AG09309 (cell line): ENCODE measurements around the gene ABHD2.

ENCODE experiments used
- DNase-seq: peaks from one replicate; pipeline ENCODE4 v3.0.0-alpha.2; 2010; ENCODE audit warnings: low read depth
- H3K4me3 ChIP-seq: 2 replicates; pipeline ENCODE4 v1.5.1; 2011; ENCODE audit warnings: mild to moderate bottlenecking, low read depth, low read length, moderate library complexity; ENCODE audit not compliant: control insufficient read depth
- TF ChIP-seq, protein P1 (sequence below): IDR thresholded peaks from 2 replicates; pipeline ENCODE4 v1.5.1; 2011; ENCODE audit warnings: mild to moderate bottlenecking, low read depth, low read length, inconsistent platforms; ENCODE audit not compliant: insufficient read depth, control insufficient read depth; ENCODE audit errors: missing control alignments

The ABHD2 gene

DNA sequence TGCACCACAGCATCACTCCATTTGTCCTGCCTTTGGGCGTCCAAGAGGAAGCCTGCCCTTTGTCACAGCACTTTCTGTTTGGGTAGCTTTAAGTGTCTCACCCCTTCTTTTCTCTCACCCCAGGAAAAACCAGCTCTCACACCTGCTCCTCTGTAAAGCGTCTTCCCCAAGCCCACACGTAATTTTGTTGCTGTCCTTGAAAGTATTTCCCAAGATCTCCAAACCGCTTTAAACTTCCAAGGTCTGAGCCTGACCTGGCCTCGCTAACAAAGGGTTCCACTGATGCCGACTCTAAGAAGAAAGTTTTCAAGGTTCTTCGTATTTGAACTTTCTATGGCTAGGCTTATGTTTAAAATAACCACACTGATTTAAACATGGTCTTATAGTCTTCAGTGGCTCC lies 5.3 kb downstream of the ABHD2 start:
- TF ChIP-seq, protein P1, sequence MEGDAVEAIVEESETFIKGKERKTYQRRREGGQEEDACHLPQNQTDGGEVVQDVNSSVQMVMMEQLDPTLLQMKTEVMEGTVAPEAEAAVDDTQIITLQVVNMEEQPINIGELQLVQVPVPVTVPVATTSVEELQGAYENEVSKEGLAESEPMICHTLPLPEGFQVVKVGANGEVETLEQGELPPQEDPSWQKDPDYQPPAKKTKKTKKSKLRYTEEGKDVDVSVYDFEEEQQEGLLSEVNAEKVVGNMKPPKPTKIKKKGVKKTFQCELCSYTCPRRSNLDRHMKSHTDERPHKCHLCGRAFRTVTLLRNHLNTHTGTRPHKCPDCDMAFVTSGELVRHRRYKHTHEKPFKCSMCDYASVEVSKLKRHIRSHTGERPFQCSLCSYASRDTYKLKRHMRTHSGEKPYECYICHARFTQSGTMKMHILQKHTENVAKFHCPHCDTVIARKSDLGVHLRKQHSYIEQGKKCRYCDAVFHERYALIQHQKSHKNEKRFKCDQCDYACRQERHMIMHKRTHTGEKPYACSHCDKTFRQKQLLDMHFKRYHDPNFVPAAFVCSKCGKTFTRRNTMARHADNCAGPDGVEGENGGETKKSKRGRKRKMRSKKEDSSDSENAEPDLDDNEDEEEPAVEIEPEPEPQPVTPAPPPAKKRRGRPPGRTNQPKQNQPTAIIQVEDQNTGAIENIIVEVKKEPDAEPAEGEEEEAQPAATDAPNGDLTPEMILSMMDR: no peak
- H3K4me3 ChIP-seq: no peak overlapping the region
- no peak for DNase-seq

DNA sequence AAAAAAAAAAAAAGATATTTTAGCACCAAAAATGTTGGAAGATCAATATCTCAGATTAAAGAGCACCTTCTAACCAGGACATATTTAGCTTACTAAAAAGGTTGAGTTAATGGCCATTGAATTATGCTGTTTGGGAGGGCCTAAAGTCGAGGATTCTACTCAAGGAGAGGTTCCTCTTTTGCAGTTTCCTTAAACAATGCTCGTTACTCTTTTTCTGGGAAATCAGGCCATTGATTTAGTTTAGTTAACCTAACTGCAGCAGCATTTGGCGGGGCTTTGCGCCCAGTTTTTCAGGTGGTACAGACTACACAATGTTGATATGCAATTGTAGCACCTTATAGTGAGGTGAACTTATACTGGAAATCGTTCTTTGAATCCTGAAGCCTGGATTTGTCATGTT lies 6.8 kb downstream of the ABHD2 start:
- TF ChIP-seq, protein P1: no peak
- no peak overlapping the region for H3K4me3 ChIP-seq
- DNase-seq: no peak

DNA sequence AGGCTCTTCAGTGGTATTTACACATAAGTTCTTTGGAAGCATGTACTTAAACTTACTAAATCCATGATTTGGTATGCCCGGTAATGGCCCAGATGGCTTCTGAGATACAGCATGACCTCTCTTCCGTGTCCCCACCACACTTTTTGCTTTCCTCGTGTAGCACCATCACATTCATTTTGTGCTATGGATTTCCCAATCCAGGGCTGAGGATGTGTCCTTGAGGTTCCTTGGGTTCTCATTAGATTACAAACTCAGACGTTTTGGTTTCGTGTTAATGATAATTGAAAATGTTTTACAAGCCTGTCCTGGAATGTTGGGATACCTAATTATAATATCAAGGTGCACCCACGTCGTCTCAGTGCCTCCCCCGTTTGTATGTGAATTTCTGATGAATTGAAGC lies 7.3 kb downstream of the ABHD2 start:
- TF ChIP-seq, protein P1: no peak
- no peak for DNase-seq

DNA sequence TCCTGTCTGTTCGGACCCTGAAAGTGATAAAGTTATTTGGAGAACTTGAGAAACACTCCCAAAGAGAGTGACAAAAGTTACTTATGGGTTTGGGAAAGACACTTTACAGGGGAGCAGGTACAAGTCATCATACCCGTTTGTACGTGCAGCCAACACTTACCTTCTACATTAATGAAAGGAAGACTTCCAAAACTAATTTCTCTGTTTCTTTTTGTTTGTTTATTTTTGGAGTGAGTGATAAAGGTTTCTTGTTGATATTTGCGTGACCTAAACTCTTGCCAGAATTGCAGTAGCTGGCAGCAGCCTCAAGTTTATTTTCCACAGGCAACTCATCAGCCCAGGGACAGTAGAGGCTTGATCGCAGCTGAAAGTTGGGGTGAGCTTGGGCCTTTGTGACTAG lies 8.4 kb downstream of the ABHD2 start:
- TF ChIP-seq, protein P1: no peak
- no peak overlapping the region for H3K4me3 ChIP-seq
- DNase-seq: no peak

More for the DNA sequence above, 7.3 kb downstream of the ABHD2 start:
- H3K4me3 ChIP-seq: no peak overlapping the region

DNA sequence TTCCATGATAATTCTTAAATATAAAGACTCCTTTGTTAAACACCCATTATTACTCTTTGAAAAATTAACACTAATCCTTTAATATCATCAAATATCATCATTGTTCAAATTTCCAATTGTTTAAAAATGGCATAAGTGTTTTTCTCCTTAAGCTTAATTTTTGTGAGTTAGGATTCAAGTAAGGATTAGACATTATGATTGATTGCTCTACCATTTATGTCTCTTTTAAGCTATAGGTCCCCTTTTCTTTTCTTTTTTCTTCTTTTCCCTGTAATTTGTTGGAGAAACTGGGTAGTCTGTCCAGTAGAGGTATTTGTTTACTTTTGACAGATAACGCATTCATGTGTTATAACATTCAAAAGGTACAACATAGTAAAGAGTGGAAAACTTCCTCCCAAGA lies 9.1 kb downstream of the ABHD2 start:
- H3K4me3 ChIP-seq: no peak overlapping the region
- TF ChIP-seq, protein P1: no peak
- DNase-seq: no peak

DNA sequence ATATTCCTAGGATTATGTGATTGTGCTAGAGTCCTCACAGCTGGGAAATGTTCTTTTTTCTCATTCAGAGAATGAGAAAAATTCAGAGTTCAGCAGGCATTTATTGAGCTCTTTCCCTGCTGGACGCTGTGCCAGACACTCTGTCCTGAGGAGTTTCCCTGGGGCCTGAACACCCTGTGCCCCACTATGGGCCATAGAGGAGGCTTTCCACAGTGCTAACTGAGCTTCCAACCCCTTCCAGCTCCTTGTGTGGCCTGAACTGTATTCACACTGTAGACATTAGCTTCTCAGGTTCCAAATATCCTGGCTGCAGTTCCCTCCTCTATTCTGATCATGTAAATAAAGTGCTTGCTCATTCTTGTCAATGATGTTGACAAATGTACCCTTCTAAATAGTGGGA lies 10.0 kb downstream of the ABHD2 start:
- TF ChIP-seq, protein P1: no peak
- H3K4me3 ChIP-seq: no peak overlapping the region
- DNase-seq: no peak

DNA sequence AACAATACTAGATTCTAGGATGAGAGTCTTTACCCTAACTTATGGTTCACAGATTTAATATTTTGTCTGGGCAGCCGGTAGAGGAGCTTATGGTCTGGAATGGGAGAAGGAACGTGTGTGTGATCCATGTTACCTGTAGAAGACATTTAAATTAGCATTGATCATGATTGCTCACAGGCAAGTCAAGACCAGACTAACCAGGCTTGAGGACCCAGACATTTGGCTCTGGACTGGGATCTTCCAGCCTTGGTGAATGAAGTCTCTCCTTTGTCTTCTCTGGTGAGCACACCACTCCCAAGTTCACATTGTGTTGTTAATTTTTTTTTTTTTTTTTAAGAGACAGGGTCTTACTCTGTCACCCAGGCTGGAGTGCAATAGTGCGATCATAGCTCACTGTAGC lies 11.7 kb downstream of the ABHD2 start:
- no peak overlapping the region for H3K4me3 ChIP-seq
- no peak for DNase-seq
- TF ChIP-seq, protein P1: no peak
